GM19324 (cell line): ENCODE results near the gene CRIP2.

Experiments
- ATAC-seq: cut with Tn5 transposase; IDR thresholded peaks from one replicate; pipeline ENCODE4 v1.9.1; 2021; ENCODE audit warnings: mild to moderate bottlenecking, moderate library complexity; ENCODE audit not compliant: unreplicated experiment, low FRiP score

CRIP2 gene

GRCh38 chr14:105495990-105496830, 21.6 kb downstream of the CRIP2 start:
- ATAC-seq: no peak

- ATAC-seq: no peak
Observed at GRCh38 chr14:105496831-105497591, 22.4 kb downstream of the CRIP2 start.

DNA sequence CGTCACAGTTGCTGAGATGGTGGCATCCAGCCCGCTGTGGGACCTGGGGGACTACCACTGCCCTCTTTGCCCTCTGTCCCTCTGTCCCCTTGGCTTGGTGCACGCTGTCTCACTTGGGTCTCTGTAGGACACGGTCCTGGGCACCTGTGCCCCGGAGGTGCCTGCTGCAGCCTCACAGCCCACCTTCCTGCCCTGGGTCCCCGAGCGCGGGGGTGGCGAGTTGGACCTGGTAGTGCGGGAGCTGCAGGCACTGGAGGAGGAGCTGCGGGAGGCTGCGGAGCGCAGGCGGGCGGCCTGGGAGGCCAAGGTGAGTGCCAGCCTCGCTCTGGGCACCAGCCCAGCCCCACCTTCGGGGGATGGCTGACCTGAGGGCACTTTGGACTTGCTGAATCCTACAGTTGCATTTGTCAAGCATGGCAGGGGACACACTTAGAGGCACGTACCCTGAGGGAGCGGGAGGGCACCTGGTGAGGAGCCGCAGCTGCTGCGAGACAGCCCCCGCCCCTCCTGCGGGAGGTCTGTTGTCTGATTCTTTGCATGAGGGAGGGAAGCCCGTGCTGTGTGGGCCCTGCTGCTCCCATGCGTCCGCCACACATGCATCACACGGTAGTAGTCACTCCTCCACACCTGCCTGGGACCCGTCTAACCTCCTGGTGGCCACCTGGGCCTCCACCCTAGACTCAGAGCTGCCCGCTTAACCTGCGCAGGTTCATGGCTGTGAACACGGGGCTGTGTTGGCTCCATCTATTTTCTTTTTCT, 23.2 kb downstream of the CRIP2 start:
- no peak for ATAC-seq

GRCh38 chr14:105498430-105499255, 24.0 kb downstream of the CRIP2 start:
- ATAC-seq: no peak

DNA sequence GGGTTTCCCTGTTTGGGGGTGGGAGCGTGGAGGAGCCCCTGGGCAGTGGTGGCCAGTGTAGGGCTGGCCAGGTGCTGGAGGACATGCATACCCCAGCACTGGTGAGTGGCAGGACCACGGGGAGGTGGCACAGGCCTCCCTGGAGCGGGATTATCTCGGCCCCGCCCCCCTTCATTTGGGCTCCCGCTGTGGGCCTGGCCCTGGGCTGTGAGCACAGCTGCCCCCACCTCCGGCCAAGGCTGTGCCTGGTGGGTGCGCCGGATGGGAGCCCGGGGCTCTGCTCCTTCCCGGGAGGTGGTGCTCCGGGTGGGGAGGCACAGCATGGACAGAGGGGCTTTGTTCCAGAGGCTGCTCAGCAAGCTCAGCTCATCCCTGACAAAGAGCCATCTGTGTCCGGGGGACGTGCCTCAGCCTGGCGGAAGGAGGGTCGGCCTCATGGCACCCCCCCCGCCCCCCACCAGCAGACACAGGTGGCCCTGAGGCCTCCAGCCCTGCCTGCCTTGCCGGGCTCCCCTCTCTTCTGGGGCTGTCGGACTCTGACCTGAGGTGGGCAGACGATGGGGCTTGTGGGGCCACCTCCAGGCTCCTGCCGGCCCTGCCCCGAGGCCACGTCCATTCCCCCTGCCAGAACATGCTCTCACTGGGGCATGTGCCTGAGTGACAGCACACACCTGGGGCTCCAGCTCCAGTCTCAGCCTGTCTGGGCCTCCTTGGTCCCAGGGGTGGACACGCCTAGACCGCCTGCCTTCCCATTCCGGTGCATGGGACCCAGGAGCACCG, 24.8 kb downstream of the CRIP2 start:
- no peak for ATAC-seq

GRCh38 chr14:105500036-105500725, 25.6 kb downstream of the CRIP2 start:
- no peak for ATAC-seq

DNA sequence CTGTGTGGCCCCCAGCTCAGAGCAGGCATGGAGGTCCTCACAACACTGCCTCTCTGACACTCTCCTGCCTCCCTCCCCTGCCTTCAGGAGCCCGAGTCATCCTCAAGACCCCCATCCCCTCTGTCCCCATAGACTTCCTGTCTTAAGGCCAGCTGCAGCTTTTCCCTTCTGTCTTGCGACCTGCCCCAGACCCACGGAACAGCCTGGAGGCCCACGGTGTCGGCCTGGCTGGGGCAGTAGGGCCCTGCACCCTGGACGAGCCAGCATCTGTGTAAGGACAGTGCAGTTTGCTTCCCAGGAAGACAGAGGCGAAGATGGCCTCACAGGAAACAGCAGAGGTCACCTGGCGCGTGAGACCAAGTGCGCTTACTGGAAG, 26.1 kb downstream of the CRIP2 start:
- ATAC-seq: no peak

- no peak for ATAC-seq
Observed at GRCh38 chr14:105501504-105502291, 27.1 kb downstream of the CRIP2 start.

DNA sequence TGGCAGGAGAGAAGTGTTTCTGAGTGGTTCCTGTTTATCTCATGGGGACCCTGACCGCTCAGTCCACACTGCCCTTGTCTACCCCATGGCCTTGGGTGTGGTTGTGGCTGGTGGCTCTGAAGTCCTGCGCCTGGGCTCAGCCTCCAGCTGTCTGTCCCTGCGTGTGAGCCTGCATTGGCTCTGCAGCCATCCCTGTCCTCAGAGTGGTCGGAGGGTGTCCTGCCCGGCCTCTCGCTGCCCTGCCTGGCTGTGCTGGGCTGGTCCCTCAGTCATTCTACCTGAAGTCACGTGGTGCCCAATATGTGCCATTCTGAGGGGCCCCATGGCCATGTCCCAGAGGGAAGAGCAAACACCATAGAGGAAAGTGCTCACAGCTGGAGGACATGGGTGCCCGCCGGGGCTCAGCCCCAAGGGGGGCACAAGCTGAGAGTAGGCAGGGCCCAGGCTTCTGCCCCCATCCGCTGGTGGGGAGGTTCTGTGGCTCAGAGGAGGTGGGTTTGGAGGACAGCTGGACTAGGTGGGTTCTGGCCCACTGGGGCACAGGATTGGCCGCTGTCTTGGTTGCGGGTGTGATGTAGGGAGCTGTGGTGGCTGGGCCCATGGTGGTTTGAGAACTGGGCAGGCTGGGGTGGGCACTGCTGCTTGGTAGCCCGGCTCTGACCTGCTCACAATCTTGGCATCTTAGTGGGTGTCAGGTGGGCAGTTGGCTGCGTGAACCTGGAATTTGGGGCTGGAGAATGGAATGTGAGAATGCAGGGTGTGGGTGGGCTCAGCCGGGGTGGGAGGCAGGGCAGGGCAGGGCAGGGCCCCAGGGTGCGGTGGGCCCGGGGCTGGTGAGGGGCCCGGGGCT, 28.1 kb downstream of the CRIP2 start:
- ATAC-seq: no peak

- no peak for ATAC-seq
Observed at GRCh38 chr14:105503296-105503640, 28.6 kb downstream of the CRIP2 start.

DNA sequence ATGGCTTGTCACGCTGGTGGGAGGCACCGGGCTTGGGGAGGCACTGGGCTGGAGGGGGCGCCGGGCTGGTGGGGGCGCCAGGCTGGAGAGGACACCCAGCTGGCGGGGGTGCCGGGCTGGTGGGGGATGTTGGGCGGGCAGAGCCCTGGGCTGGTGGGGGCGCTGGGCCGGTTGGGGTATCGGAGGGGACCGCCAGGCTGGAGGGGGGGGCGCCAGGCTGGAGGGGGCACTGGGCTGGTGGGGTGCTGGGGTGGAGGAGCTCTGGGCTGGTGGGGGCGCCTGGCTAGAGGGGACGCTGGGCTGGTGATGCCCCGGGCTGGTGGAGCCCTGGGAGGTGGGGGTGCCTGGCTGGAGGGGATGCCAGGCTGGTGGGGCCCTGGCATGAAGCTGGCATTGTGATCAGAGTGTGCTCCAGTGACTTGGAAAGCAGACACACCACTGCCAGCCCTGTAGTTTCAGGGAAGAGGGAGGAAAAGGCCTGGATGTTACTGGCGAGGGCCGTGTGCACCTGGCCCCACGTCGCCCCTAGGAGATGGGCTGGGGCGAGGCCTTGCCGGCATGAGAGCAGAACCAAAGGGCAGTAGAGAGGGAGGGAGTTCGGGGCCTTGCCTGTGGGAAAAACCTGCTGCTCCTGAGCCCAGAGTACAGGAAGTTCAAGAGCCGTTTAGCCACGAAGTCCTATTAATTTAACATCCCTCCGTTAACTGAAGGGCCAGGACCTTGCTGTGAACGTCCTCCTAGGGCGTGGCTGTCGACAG, 29.5 kb downstream of the CRIP2 start:
- ATAC-seq: no peak

GRCh38 chr14:105505101-105505500, 30.5 kb downstream of the CRIP2 start:
- no peak for ATAC-seq

GRCh38 chr14:105507247-105507646, 32.6 kb downstream of the CRIP2 start:
- no peak for ATAC-seq

GRCh38 chr14:105508069-105508468, 33.4 kb downstream of the CRIP2 start:
- ATAC-seq: no peak

GRCh38 chr14:105508601-105509000, 34.0 kb downstream of the CRIP2 start:
- no peak for ATAC-seq

DNA sequence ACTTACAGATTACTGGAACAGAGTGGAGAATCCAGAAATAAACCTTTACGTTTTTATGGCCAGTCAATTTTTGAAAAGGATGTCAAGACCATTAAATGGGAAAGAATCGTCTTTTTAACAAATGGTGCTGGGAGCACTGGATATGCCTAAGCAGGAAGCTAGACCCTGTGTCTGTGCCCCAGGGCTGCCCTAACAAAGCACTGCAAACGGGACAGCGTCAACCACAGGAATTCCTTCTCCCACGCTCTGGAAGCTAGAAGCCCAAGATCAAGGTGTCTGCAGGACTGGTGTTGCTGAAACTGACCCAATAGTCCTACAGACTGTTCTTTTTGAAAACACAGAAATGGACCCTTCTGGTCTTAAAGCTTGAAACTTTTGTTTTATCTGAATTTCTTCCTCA, 42.5 kb downstream of the CRIP2 start:
- no peak for ATAC-seq
